Tibial nerve (tissue), 4 donors: ENCODE data around the gene UBLCP1.
"Not testable (repeated sequence)": the region's sequence is repeated elsewhere in the genome, so short reads cannot be mapped to it uniquely, and the experiment has no call there.

Experiments used
- CTCF ChIP-seq, 5 experiments: fragments of 200-600 bp in 3 of 5; fragments of 450-650 bp in 2 of 5; sonication (generic) in 3 of 5; IDR thresholded peaks; one replicate each; pipeline ENCODE4 v1.5.1; 2016 to 2019; ENCODE audit warnings: antibody characterized with exemption in 5 of 5, mild to moderate bottlenecking in 3 of 5, moderate library complexity in 2 of 5
- EP300 ChIP-seq, 2 donors: sonication (generic); formaldehyde crosslinking; IDR thresholded peaks; one replicate each; pipeline ENCODE4 v1.6.1; 2017; ENCODE audit warnings: antibody characterized with exemption in 2 of 2, mild to moderate bottlenecking in 1 of 2
- POLR2A ChIP-seq, 2 donors: fragments of 450-650 bp; IDR thresholded peaks; one replicate each; pipeline ENCODE4 v1.6.1; 2017; ENCODE audit warnings: antibody characterized with exemption in 2 of 2, mild to moderate bottlenecking in 2 of 2, moderate library complexity in 2 of 2

DNA sequence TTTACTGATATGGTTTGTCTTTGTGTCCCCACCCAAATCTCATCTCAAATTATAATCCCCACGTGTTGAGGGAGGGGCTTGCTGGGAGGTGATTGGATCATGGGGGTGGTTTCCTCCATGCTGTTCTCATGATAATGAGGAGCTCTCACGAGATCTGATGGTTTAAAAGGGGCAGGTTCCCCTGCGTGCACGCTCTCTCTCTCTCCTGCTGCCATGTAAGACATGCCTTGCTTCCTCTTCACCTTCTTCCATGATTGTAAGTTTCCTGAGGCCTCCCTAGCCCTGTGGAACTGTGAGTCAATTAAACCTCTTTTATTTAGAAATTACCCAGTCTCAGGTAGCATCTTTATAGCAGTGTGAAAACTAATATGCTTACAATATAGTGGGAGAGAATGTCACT, 2.9 kb upstream of the UBLCP1 start:
- TF ChIP-seq POLR2A, CTCF, EP300 (IDR thresholded peaks at IDR 0.05): not testable (repeated sequence)
